HEK293 (cell line): ENCODE results near the gene RIBC2.

Experiments
- TCF7L2 ChIP-seq: IDR thresholded peaks from 2 replicates; pipeline ENCODE4 v1.6.1; 2011; ENCODE audit warnings: low read depth, mild to moderate bottlenecking, inconsistent platforms, low read length, moderate library complexity, borderline replicate concordance
- YY1 ChIP-seq: fragments of 450-650 bp; formaldehyde crosslinking; IDR thresholded peaks from 2 replicates; pipeline ENCODE4 v1.5.1; 2018; ENCODE audit warnings: missing biosample characterization, missing genetic modification characterization
- ZBTB1 ChIP-seq: fragments of 450-650 bp; formaldehyde crosslinking; IDR thresholded peaks from 2 replicates; pipeline ENCODE4 v1.5.1; 2016; ENCODE audit warnings: missing biosample characterization, missing genetic modification characterization
- ZBTB21 ChIP-seq: fragments of 450-650 bp; formaldehyde crosslinking; IDR thresholded peaks from 2 replicates; pipeline ENCODE4 v1.5.1; 2017; ENCODE audit warnings: missing biosample characterization, missing genetic modification characterization
- ZFP41 ChIP-seq: fragments of 450-650 bp; formaldehyde crosslinking; IDR thresholded peaks from 2 replicates; pipeline ENCODE4 v1.5.1; 2016; ENCODE audit warnings: missing biosample characterization, missing genetic modification characterization, borderline replicate concordance
- ZFP69B ChIP-seq: fragments of 450-650 bp; formaldehyde crosslinking; IDR thresholded peaks from 2 replicates; pipeline ENCODE4 v1.5.1; 2016; ENCODE audit warnings: missing biosample characterization, missing genetic modification characterization
- ZNF155 ChIP-seq: fragments of 450-650 bp; formaldehyde crosslinking; IDR thresholded peaks from 2 replicates; pipeline ENCODE4 v1.5.1; 2016; ENCODE audit warnings: missing biosample characterization, missing genetic modification characterization
- ZNF274 ChIP-seq, 2 experiments: fragments of 200-500 bp in 1 of 2; fragments of 450-650 bp in 1 of 2; sonication (Bioruptor generic) in 1 of 2; formaldehyde crosslinking in 1 of 2; IDR thresholded peaks; 2 replicates each; pipeline versions ENCODE4 v1.5.1 to v1.6.1; 2014 to 2016; ENCODE audit warnings: borderline replicate concordance in 1 of 2, inconsistent platforms in 1 of 2, low read length in 1 of 2, missing biosample characterization in 1 of 2, missing genetic modification characterization in 1 of 2
- ZNF501 ChIP-seq: fragments of 450-650 bp; formaldehyde crosslinking; IDR thresholded peaks from 2 replicates; pipeline ENCODE4 v1.5.1; 2016; ENCODE audit warnings: missing biosample characterization, missing genetic modification characterization
- ZNF549 ChIP-seq: fragments of 450-650 bp; IDR thresholded peaks from 2 replicates; pipeline ENCODE4 v1.5.1; 2018; ENCODE audit warnings: missing biosample characterization, missing genetic modification characterization, mild to moderate bottlenecking, inconsistent platforms, moderate library complexity
- TF ChIP-seq, protein P1 (sequence below): fragments of 450-650 bp; formaldehyde crosslinking; IDR thresholded peaks from 2 replicates; pipeline ENCODE4 v1.5.1; 2016; ENCODE audit warnings: missing biosample characterization, missing genetic modification characterization
- TF ChIP-seq, protein P2 (sequence below): fragments of 450-650 bp; formaldehyde crosslinking; IDR thresholded peaks from 2 replicates; pipeline ENCODE4 v1.5.1; 2016; ENCODE audit warnings: missing biosample characterization, missing genetic modification characterization

DNA sequence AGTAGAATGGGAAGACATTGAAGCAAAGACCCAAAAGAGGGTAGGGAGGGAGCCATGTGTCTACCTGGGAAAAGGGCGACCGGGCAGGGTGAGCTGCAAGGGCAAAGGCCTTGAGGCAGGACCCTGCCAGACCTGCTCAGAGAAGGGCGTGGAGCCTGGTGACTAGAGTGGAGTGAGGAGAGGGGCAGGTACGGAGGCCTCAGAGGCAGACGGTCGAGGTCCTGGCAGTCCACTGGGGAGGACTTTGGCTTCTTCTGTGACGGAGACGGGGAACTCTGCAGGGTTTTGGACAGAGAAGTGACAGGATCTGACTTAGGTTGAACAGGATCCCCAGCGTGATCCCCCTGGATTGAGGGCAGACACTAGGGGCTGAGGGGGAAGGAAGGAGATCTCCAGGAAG, 12.9 kb downstream of the RIBC2 start:
- TF ChIP-seq ZNF274 (IDR thresholded peaks at IDR 0.05; ENCODE audit: low read length) (no peak), ZNF274 (tag by site-specific recombination; IDR thresholded peaks at IDR 0.05; ENCODE audit: borderline replicate concordance) (no peak), YY1 (tag by site-specific recombination) (no peak), ZFP41 (tag by site-specific recombination) (no peak), ZNF549 (tag by site-specific recombination) (no peak), ZFP69B (tag by site-specific recombination) (no peak), ZNF155 (tag by site-specific recombination) (no peak), TCF7L2 (no peak), ZBTB21 (tag by site-specific recombination) (no peak), ZBTB1 (no peak), ZNF501 (no peak)
- TF ChIP-seq, protein P1, sequence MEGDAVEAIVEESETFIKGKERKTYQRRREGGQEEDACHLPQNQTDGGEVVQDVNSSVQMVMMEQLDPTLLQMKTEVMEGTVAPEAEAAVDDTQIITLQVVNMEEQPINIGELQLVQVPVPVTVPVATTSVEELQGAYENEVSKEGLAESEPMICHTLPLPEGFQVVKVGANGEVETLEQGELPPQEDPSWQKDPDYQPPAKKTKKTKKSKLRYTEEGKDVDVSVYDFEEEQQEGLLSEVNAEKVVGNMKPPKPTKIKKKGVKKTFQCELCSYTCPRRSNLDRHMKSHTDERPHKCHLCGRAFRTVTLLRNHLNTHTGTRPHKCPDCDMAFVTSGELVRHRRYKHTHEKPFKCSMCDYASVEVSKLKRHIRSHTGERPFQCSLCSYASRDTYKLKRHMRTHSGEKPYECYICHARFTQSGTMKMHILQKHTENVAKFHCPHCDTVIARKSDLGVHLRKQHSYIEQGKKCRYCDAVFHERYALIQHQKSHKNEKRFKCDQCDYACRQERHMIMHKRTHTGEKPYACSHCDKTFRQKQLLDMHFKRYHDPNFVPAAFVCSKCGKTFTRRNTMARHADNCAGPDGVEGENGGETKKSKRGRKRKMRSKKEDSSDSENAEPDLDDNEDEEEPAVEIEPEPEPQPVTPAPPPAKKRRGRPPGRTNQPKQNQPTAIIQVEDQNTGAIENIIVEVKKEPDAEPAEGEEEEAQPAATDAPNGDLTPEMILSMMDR (tag by site-specific recombination): no peak
- TF ChIP-seq, protein P2, sequence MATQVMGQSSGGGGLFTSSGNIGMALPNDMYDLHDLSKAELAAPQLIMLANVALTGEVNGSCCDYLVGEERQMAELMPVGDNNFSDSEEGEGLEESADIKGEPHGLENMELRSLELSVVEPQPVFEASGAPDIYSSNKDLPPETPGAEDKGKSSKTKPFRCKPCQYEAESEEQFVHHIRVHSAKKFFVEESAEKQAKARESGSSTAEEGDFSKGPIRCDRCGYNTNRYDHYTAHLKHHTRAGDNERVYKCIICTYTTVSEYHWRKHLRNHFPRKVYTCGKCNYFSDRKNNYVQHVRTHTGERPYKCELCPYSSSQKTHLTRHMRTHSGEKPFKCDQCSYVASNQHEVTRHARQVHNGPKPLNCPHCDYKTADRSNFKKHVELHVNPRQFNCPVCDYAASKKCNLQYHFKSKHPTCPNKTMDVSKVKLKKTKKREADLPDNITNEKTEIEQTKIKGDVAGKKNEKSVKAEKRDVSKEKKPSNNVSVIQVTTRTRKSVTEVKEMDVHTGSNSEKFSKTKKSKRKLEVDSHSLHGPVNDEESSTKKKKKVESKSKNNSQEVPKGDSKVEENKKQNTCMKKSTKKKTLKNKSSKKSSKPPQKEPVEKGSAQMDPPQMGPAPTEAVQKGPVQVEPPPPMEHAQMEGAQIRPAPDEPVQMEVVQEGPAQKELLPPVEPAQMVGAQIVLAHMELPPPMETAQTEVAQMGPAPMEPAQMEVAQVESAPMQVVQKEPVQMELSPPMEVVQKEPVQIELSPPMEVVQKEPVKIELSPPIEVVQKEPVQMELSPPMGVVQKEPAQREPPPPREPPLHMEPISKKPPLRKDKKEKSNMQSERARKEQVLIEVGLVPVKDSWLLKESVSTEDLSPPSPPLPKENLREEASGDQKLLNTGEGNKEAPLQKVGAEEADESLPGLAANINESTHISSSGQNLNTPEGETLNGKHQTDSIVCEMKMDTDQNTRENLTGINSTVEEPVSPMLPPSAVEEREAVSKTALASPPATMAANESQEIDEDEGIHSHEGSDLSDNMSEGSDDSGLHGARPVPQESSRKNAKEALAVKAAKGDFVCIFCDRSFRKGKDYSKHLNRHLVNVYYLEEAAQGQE: no peak
